HCT116 (cell line): ENCODE measurements around the gene SND1. TPM values are rescaled to one million over a fixed set of nuclear protein-coding genes. Genes with fewer than 3 reads are reported as not detected.

ENCODE experiments used
- ATAC-seq: fragments of 200-7000 bp; cut with Tn5 transposase; 2 replicates; pipeline ENCODE4 v1.9.1; 2020; ENCODE audit warnings: mild to moderate bottlenecking, moderate library complexity
- BruUV-seq: library from RNA; stranded (reverse); fragments of 400-500 nt; replicated peaks from 2 replicates; lab custom pipeline; 2021; lab: Mats Ljungman, UMichigan
- CTCF ChIA-PET: fragments of 300-600 bp; sonication (Branson Sonifier 250); formaldehyde crosslinking; loops from one replicate; lab custom pipeline; 2021; ENCODE audit warnings: antibody characterized with exemption; lab: Charles Lee
- POLR2A ChIA-PET: fragments of 300-600, 350-600 bp; sonication (Branson Sonifier 250); formaldehyde crosslinking; loops from one replicate; lab custom pipeline; 2021; ENCODE audit warnings: antibody characterized with exemption; lab: Charles Lee
- RAD21 ChIA-PET, 2 experiments: fragments of 300-600 bp; sonication (Branson Sonifier 250); formaldehyde crosslinking; loops; one replicate each; lab custom pipeline; 2023; ENCODE audit warnings: low total read pairs in 2 of 2; ENCODE audit not compliant: uncharacterized antibody in 2 of 2, unreplicated experiment in 2 of 2, low non-redundant PET in 1 of 2; lab: Charles Lee
- DNase-seq: peaks from one replicate; pipeline ENCODE4 v3.0.0-alpha.2; 2010; ENCODE audit warnings: low read depth, low spot score
- H2AFZ ChIP-seq: fragments of 200-600 bp; shearing (Covaris generic), sonication (generic); 2 replicates; pipeline ENCODE4 v1.6.1; 2017; ENCODE audit warnings: low read depth, mixed run types, mixed read lengths, antibody characterized with exemption, low read length; ENCODE audit not compliant: poor library complexity, severe bottlenecking
- H3K27ac ChIP-seq: 2 replicates; pipeline ENCODE4 v1.5.1; 2012; ENCODE audit warnings: low read depth, low read length
- H3K27me3 ChIP-seq: fragments of 200-600 bp; sonication (generic); 2 replicates; pipeline ENCODE4 v1.6.1; 2016; ENCODE audit warnings: mixed run types, low read length, mixed read lengths; ENCODE audit not compliant: insufficient read depth
- H3K36me3 ChIP-seq, 2 experiments: fragments of 200-500 bp in 1 of 2; fragments of 200-600 bp in 1 of 2; sonication (Bioruptor generic) in 1 of 2; sonication (generic) in 1 of 2; 2 replicates each; pipeline versions ENCODE4 v1.5.1 to v1.6.1; 2014 to 2016; ENCODE audit warnings: low read length in 2 of 2, inconsistent platforms in 1 of 2, mixed read lengths in 1 of 2, mixed run types in 1 of 2; ENCODE audit not compliant: insufficient read depth in 2 of 2, control insufficient read depth in 1 of 2
- H3K4me1 ChIP-seq, 2 experiments: fragments of 200-600 bp in 1 of 2; sonication (generic) in 1 of 2; 2 replicates each; pipeline versions ENCODE4 v1.5.1 to v1.6.1; 2012 to 2017; ENCODE audit warnings: low read length in 2 of 2, inconsistent platforms in 1 of 2, mild to moderate bottlenecking in 1 of 2, mixed read lengths in 1 of 2, mixed run types in 1 of 2, moderate library complexity in 1 of 2; ENCODE audit not compliant: insufficient read depth in 2 of 2, control insufficient read depth in 1 of 2
- H3K4me2 ChIP-seq: fragments of 200-600 bp; sonication (generic); 2 replicates; pipeline ENCODE4 v1.6.1; 2017; ENCODE audit warnings: mixed run types, low read length, mixed read lengths
- H3K4me3 ChIP-seq, 2 experiments: fragments of 200-600 bp in 1 of 2; sonication (generic) in 1 of 2; replicated peaks in 1 of 2; 2 replicates each; pipeline ENCODE4 v1.5.1; 2011 to 2016; ENCODE audit warnings: low read length in 2 of 2, control low read depth in 1 of 2, low read depth in 1 of 2, mild to moderate bottlenecking in 1 of 2, mixed read lengths in 1 of 2, mixed run types in 1 of 2
- H3K79me2 ChIP-seq: fragments of 200-600 bp; sonication (generic); 2 replicates; pipeline ENCODE4 v1.6.1; 2017; ENCODE audit warnings: mild to moderate bottlenecking, mixed run types, low read length, moderate library complexity, mixed read lengths; ENCODE audit not compliant: insufficient read depth
- H3K9ac ChIP-seq: fragments of 200-600 bp; sonication (generic); 2 replicates; pipeline ENCODE4 v1.6.1; 2016; ENCODE audit warnings: low read length, mixed read lengths
- H3K9me2 ChIP-seq: fragments of 200-600 bp; sonication (generic), shearing (Covaris generic); 2 replicates; pipeline ENCODE4 v1.6.1; 2017; ENCODE audit warnings: mixed run types, mild to moderate bottlenecking, moderate library complexity; ENCODE audit not compliant: insufficient read depth
- H3K9me3 ChIP-seq, 2 experiments: fragments of 200-500 bp in 1 of 2; fragments of 200-600 bp in 1 of 2; sonication (Bioruptor generic) in 1 of 2; sonication (generic) in 1 of 2; 2 replicates each; pipeline ENCODE4 v1.6.1; 2014 to 2017; ENCODE audit warnings: low read length in 2 of 2, mixed read lengths in 2 of 2, inconsistent platforms in 1 of 2, low read depth in 1 of 2, mild to moderate bottlenecking in 1 of 2, mixed run types in 1 of 2, moderate library complexity in 1 of 2; ENCODE audit not compliant: control insufficient read depth in 1 of 2, insufficient read depth in 1 of 2
- H4K20me1 ChIP-seq: fragments of 200-600 bp; sonication (generic), shearing (Covaris generic); 2 replicates; pipeline ENCODE4 v1.6.1; 2017; ENCODE audit warnings: mixed run types, mild to moderate bottlenecking, moderate library complexity; ENCODE audit not compliant: insufficient read depth
- CBX3 ChIP-seq: IDR thresholded peaks from 2 replicates; pipeline ENCODE4 v1.6.1; 2012; ENCODE audit warnings: low read depth
- CEBPB ChIP-seq: IDR thresholded peaks from 2 replicates; pipeline ENCODE4 v1.6.1; 2012; ENCODE audit warnings: low read depth
- EGR1 ChIP-seq: IDR thresholded peaks from 2 replicates; pipeline ENCODE4 v1.6.1; 2012; ENCODE audit warnings: low read depth
- EZH2 ChIP-seq: fragments of 200-600 bp; sonication (generic); IDR thresholded peaks from 2 replicates; pipeline ENCODE4 v1.6.1; 2017; ENCODE audit warnings: antibody characterized with exemption, mixed run types
- EZH2phosphoT487 ChIP-seq: fragments of 200-600 bp; IDR thresholded peaks from 2 replicates; pipeline ENCODE4 v1.6.1; 2018; ENCODE audit warnings: antibody characterized with exemption, borderline replicate concordance
- FOSL1 ChIP-seq: IDR thresholded peaks from 2 replicates; pipeline ENCODE4 v1.6.1; 2012; ENCODE audit warnings: low read depth
- JUND ChIP-seq: IDR thresholded peaks from 2 replicates; pipeline ENCODE4 v1.6.1; 2012
- YY1 ChIP-seq: IDR thresholded peaks from 2 replicates; pipeline ENCODE4 v1.6.1; 2011; ENCODE audit warnings: low read length, low read depth, moderate library complexity, mild to moderate bottlenecking; ENCODE audit not compliant: insufficient replicate concordance; ENCODE audit errors: extremely low read depth
- intact Hi-C: fragments of 100-400 bp; cut with micrococcal nuclease; formaldehyde crosslinking; loops from 2 replicates; pipeline ENCODE4 v1.10.0; 2022
- total RNA-seq: library from RNA; stranded (reverse); gene quantifications from one replicate; pipeline ENCODE4 v1.2.1, GENCODE V29; 2021; ENCODE audit not compliant: unreplicated experiment
- TF ChIP-seq, protein P1 (sequence below): IDR thresholded peaks from 2 replicates; pipeline ENCODE4 v1.6.1; 2012; ENCODE audit warnings: low read depth
- TF ChIP-seq, protein P2 (sequence below), 3 experiments: fragments of 200-600 bp in 1 of 3; sonication (generic) in 1 of 3; IDR thresholded peaks in 2 of 3; conservative IDR thresholded peaks in 1 of 3; 2 replicates each; pipeline ENCODE4 v1.5.1; 2012 to 2017; ENCODE audit warnings: low read depth in 2 of 3, low read length in 2 of 3, antibody characterized with exemption in 1 of 3, borderline replicate concordance in 1 of 3, control low read depth in 1 of 3, mild to moderate bottlenecking in 1 of 3, mixed read lengths in 1 of 3, mixed run types in 1 of 3, moderate library complexity in 1 of 3; ENCODE audit not compliant: insufficient read depth in 1 of 3
- TF ChIP-seq, protein P3 (sequence below): IDR thresholded peaks from 2 replicates; pipeline ENCODE4 v1.6.1; 2012
- TF ChIP-seq, protein P4 (sequence below): IDR thresholded peaks from 2 replicates; pipeline ENCODE4 v1.6.1; 2011; ENCODE audit warnings: mild to moderate bottlenecking, low read length, moderate library complexity; ENCODE audit not compliant: insufficient replicate concordance; ENCODE audit errors: extremely low read depth

Gene SND1
- total RNA-seq, 1 experiment from 2014 or later = 169 TPM

DNA sequence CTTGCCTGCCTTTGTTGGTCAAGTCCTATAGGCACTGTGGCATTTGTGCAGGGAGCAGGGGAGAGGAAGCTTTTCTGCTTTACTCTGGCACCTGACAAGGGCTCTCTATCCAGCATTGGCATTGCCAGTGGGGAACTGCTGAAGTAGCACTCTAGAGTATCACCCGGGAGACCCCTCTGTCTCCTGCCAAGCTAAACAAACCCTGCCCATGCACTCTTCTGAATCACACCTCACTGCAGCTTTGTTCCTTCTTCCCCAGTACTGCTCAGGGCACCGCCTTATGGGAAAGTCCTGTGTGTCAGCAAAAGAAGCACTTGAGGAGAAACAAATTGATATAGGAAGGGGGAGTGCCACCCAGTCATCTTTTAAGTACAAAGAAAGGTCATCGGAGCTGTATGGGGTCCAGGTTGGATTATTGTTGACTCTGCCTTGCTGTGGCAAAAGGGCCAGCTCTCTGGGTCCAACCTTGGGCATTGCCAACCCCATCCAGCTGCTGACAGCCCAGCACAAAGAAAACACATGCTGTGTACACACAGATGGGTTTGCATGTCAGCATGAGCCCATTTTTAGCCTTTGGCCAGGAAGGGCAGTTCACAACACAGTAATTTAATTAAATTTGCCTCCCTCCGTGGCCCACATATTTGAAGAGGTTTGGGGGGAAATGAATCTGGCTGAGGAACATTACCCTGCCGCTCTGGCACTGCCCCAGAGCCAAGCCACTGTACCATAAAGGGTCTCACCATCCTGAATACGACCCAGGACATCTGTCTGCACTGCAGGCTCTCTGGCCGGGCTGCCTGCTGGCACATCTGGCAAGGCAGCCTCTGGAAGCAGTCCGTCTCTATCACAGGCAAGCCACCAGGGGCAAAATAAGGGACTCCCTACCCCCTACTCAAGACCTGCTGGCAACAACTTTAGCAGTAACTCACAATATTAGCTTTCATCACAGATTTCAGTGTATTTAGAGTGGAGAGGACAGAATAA, 366.2 kb downstream of the SND1 start (continued):
- TF ChIP-seq, protein P1, sequence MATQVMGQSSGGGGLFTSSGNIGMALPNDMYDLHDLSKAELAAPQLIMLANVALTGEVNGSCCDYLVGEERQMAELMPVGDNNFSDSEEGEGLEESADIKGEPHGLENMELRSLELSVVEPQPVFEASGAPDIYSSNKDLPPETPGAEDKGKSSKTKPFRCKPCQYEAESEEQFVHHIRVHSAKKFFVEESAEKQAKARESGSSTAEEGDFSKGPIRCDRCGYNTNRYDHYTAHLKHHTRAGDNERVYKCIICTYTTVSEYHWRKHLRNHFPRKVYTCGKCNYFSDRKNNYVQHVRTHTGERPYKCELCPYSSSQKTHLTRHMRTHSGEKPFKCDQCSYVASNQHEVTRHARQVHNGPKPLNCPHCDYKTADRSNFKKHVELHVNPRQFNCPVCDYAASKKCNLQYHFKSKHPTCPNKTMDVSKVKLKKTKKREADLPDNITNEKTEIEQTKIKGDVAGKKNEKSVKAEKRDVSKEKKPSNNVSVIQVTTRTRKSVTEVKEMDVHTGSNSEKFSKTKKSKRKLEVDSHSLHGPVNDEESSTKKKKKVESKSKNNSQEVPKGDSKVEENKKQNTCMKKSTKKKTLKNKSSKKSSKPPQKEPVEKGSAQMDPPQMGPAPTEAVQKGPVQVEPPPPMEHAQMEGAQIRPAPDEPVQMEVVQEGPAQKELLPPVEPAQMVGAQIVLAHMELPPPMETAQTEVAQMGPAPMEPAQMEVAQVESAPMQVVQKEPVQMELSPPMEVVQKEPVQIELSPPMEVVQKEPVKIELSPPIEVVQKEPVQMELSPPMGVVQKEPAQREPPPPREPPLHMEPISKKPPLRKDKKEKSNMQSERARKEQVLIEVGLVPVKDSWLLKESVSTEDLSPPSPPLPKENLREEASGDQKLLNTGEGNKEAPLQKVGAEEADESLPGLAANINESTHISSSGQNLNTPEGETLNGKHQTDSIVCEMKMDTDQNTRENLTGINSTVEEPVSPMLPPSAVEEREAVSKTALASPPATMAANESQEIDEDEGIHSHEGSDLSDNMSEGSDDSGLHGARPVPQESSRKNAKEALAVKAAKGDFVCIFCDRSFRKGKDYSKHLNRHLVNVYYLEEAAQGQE = no peak
- TF ChIP-seq, protein P2, sequence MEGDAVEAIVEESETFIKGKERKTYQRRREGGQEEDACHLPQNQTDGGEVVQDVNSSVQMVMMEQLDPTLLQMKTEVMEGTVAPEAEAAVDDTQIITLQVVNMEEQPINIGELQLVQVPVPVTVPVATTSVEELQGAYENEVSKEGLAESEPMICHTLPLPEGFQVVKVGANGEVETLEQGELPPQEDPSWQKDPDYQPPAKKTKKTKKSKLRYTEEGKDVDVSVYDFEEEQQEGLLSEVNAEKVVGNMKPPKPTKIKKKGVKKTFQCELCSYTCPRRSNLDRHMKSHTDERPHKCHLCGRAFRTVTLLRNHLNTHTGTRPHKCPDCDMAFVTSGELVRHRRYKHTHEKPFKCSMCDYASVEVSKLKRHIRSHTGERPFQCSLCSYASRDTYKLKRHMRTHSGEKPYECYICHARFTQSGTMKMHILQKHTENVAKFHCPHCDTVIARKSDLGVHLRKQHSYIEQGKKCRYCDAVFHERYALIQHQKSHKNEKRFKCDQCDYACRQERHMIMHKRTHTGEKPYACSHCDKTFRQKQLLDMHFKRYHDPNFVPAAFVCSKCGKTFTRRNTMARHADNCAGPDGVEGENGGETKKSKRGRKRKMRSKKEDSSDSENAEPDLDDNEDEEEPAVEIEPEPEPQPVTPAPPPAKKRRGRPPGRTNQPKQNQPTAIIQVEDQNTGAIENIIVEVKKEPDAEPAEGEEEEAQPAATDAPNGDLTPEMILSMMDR (IDR thresholded peaks at IDR 0.05 in 2 of 3, conservative IDR thresholded peaks at IDR 0.05 in 1 of 3; ENCODE audit: borderline replicate concordance in 1 of 3, insufficient read depth in 1 of 3, low read depth in 2 of 3, low read length in 2 of 3) = no peak
- TF ChIP-seq YY1 = no peak

DNA sequence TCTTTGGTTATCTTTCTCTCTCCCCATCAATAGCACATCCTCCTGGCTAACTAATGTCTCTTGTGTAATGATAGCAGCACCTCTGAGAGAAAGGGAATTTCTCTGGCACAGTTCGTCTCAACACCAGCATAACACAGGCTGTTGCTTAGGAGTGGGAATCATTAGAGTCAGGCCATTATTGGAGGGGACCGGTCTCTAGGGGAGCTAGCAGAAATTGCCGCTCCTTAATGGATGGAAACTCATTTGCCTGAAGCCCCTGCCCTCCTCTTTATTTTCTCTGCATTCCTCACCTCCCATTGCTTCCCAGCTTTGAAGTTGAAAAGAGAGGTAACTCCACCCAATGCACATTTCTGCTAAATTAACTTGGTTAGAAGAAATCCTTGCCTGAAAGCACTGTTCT, 367.3 kb downstream of the SND1 start:
- H3K4me1 ChIP-seq = peaks cover 0 to 37% of the 10 kb centered on the region in 2 experiments; a peak in 2 of 4 replicates
- ATAC-seq = no peak
- no peak for TF ChIP-seq CEBPB
- TF ChIP-seq FOSL1 = no peak
- TF ChIP-seq, protein P3, sequence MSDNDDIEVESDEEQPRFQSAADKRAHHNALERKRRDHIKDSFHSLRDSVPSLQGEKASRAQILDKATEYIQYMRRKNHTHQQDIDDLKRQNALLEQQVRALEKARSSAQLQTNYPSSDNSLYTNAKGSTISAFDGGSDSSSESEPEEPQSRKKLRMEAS = no peak
- TF ChIP-seq, protein P4, sequence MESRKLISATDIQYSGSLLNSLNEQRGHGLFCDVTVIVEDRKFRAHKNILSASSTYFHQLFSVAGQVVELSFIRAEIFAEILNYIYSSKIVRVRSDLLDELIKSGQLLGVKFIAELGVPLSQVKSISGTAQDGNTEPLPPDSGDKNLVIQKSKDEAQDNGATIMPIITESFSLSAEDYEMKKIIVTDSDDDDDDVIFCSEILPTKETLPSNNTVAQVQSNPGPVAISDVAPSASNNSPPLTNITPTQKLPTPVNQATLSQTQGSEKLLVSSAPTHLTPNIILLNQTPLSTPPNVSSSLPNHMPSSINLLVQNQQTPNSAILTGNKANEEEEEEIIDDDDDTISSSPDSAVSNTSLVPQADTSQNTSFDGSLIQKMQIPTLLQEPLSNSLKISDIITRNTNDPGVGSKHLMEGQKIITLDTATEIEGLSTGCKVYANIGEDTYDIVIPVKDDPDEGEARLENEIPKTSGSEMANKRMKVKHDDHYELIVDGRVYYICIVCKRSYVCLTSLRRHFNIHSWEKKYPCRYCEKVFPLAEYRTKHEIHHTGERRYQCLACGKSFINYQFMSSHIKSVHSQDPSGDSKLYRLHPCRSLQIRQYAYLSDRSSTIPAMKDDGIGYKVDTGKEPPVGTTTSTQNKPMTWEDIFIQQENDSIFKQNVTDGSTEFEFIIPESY = no peak
- no peak for TF ChIP-seq EZH2phosphoT487
- no peak for TF ChIP-seq JUND
- no peak for TF ChIP-seq EGR1
- no peak for TF ChIP-seq EZH2
- no peak for TF ChIP-seq YY1
- no peak for TF ChIP-seq CBX3

More for the DNA sequence above, 367.3 kb downstream of the SND1 start:
- intact Hi-C loops = no loop called here
- DNase-seq = no peak
- CTCF ChIA-PET = interaction anchor here (1.3 to 3.1 kb wide), 3 partner anchors 11 to 190 kb away, joined by 3 to 9 read pairs (median 4); no protein-coding TSS in a partner anchor
- H3K79me2 ChIP-seq = 0 out of 2 replicates have a peak, but pooled peaks cover 3% of the 10 kb centered on the region
- RAD21 ChIA-PET = no interaction called here
- H3K4me2 ChIP-seq = no peak overlapping the region
- POLR2A ChIA-PET = no interaction called here
- H3K9me3 ChIP-seq = no peaks in the 10 kb centered on the region
- H3K36me3 ChIP-seq = 0 out of 4 replicates have a peak, but pooled peaks cover 0 to 4% of the 10 kb centered on the region in 2 experiments
- H3K9me2 ChIP-seq = no peaks in the 10 kb centered on the region
- no peak overlapping the region for H2AFZ ChIP-seq
- H3K27ac ChIP-seq = no peak overlapping the region
- H3K27me3 ChIP-seq = no peaks in the 10 kb centered on the region
- BruUV-seq = no TSS peak
- H3K9ac ChIP-seq = no peak overlapping the region
- H3K4me3 ChIP-seq = no peak overlapping the region
- H4K20me1 ChIP-seq = no peaks in the 10 kb centered on the region
